ENCODE results near the gene MCU. TPM values are rescaled to one million over a fixed set of nuclear protein-coding genes. Genes with fewer than 3 reads are reported as not detected.

MCU gene
- total and polyA plus RNA-seq, 2 of the 8 experiments (the other 6 are each of a cell fraction or from before 2014, with no cell fraction given), result 51.6 to 62.2 TPM

DNA sequence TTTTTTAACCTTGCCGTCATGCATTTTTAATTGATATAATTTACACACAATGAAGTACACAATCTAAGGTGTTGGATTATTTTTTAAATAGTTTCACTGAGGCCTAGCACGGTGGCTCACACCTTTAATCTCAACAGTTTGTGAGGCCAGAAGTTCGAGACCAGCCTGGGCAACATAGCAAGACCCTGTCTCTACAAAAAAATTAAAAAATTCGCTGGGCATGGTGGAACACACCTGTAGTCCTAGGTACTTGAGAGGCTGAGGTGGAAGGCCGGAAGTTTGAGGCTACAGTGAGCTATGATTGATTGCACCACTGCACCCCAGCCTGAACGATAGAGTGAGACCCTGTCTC lies 108.8 kb downstream of the MCU start (continued):
- TF ChIP-seq CREB1 (IDR thresholded peaks at IDR 0.05), result no peak
- no peak for TF ChIP-seq JUN (IDR thresholded peaks at IDR 0.05; ENCODE audit: low read depth, low read length)
- TF ChIP-seq, protein P1, sequence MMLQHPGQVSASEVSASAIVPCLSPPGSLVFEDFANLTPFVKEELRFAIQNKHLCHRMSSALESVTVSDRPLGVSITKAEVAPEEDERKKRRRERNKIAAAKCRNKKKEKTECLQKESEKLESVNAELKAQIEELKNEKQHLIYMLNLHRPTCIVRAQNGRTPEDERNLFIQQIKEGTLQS (IDR thresholded peaks at IDR 0.05; ENCODE audit: insufficient read depth, low read depth, low read length), result no peak
